GM03348 (cell line): Measurements from ENCODE around the gene PPAN.

Experiments
- DNase-seq: peaks from one replicate; pipeline ENCODE4 v3.0.0; 2012; ENCODE audit warnings: low spot score

The PPAN gene, protein sequence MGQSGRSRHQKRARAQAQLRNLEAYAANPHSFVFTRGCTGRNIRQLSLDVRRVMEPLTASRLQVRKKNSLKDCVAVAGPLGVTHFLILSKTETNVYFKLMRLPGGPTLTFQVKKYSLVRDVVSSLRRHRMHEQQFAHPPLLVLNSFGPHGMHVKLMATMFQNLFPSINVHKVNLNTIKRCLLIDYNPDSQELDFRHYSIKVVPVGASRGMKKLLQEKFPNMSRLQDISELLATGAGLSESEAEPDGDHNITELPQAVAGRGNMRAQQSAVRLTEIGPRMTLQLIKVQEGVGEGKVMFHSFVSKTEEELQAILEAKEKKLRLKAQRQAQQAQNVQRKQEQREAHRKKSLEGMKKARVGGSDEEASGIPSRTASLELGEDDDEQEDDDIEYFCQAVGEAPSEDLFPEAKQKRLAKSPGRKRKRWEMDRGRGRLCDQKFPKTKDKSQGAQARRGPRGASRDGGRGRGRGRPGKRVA

DNA sequence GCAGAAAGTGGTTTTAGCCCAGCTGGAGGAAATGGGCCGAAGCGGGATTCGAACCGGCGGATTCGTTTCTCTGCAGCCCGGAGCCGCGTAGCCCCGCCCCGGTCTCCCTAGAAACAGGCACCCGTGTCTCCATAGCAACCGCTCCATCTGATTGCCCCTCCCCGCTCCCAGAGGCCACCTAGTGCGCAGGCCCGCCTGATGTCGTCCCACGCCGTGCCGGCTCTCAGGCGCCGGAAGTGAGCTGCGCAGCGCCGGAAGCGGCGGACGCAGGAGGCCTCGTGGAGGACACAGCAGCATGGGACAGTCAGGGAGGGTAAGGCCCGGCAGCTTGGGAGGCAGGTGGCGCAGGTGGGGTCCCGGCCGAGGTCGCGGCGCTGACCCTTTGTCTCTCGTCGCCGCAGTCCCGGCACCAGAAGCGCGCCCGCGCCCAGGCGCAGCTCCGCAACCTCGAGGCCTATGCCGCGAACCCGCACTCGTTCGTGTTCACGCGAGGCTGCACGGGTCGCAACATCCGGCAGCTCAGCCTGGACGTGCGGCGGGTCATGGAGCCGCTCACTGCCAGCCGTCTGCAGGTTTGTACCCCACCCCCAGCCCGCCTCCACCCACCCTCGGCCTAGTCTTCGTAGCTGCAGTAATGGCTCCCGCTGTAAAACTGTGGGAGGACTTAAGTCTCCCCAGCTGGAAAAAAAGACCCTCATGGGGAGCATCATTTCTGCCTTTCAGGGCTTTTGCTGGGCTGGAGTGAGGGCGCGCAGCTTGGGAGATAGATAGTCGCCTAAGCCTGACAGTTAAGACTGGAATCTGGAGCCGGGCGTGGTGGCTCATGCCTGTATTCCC is at the start of gene PPAN:
TSS of gene PPAN (plus strand) at position 263 of the 837 bp plus-strand sequence. CDS start at position 296, 33 bp downstream.
- DNase-seq = peak; percentile 99

DNA sequence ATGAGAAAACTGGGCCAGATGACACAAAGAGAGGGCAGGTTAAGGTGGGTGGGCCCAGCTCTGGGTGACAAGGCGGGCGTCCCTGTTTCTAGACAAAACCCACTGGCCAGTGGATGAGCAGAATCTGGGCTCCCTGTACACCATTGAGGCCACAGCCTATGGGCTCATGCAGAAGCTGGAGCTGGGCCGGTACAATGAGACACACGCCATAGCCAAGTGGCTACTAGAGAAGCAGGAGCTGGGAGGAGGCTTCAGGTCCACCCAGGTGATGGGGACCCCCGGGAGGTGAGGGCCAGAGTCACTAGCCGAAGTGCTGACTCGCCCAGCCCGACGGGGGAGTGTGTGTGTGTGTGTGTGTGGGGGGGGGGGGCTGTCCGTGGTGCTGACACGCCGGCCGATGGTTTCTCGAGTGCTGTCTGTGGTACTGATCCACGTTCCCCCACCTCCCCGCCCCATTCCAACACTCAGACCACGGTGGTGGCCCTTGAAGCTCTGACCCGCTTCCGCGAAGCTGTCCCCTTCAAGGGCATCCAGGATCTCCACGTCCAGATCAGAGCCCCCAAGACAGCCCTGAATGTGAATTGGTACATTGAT is 44.3 kb upstream of the PPAN start:
- peak; percentile 54 for DNase-seq

DNA sequence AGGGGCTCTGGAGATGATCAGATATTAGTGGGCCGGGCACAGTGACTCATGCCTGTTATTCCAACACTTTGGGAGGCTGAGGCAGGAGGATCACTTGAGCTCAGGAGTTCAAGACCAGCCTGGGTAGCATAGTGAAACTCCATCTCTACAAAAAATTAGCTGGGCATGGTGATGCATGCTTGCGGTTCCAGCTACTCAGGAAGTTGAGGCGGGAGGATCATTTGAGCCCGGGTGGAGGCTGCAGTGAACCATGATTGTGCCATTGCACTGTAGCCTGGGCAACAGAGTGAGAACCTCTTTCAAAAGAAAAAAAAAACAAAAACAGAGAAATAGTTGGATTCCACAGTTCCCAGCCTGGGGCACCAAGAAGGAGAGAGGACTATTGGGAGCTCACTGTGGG is 38.0 kb upstream of the PPAN start:
- no peak for DNase-seq

DNA sequence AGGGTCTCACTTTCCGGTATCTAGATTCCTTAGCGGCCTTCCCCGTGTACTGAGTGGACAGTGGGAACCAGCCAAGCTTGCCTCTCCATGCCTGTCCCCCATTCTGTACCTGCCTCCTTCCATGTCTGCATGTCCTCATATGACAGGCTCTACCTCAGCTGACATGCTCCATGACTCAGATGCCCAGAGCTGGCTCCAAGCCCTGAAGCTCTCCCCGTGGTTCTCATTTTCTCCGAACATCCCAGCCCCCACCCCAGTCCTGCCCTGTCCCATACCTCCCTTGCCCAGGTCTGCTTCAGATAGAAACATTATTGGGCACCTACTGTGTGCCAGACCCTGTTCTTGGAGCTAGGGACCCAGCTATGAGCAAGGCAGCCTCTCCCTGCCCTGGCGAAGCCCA is 37.1 kb upstream of the PPAN start:
- DNase-seq = no peak

DNA sequence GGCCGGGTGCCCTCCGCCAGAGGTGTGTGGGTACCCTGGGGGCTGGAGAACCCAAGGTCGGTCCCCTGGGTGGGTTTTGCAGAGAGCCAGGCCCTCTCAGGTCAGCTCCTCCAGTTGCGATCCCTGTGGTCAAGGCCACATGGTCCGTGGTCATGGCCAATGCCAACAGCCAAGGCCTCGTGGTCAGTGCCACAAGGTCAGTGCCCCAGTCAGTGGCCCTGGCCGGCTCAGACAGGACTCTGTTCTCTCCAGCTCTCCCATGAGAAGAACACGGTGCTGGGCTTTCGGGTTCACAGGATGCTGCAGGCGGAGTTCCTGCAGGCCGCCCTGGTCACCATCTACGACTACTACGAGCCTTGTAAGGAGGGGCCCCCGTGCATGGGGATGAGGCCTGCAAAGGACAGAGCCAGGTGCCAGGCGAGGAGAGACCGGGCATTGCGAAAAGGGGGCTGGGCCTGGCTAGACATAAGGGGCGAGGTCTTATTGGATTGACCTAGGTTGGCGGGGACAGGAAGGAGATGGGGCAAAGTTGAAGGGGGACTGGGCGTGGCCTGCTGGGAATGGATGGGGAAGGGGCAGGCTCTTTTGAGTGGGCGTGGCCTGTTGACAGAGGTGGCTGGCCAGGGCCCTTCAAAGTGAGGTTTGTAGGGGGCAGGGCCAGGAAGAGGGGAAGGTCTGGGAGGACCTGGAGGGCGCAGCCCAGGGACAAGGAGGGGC is 35.3 kb upstream of the PPAN start:
- DNase-seq = no peak

DNA sequence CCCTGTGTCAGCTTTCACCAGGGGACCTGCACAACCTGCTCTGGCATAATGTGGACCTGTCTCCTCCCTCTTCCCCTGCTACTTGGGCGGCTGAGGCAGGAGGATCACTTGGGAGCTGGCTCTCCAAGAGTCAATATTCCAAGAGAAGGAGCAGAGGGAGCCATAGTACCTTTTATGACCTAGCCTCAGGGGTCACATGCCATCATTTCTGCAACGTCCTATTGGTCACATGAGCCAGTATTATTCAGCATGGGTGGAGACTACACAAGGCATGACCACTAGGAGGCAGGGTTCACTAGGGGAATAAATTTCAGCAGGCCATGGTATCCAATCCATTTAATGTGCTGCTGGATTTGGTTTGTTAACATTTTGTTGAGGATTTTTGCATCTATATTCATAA is 32.0 kb upstream of the PPAN start:
- no peak for DNase-seq

DNA sequence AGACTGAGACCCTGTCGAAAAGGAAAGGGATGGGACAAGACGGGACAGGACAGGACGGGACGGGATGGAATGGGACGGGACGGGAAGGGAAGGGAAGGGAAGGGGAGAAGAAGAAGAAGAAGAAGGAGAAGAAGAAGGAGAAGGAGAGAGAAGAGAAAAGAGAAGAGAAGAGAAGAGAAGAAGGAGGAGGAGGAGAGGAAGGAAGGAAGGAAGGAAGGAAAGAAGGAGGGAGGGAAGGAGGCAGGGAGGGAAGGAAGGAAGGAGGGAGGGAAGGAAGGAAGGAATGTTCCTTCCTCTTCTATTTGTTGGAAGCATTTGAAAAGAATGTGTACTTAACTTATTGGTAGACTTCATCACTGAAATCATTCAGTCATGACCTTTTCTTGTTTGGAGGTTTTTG is 29.6 kb upstream of the PPAN start:
- no peak for DNase-seq

DNA sequence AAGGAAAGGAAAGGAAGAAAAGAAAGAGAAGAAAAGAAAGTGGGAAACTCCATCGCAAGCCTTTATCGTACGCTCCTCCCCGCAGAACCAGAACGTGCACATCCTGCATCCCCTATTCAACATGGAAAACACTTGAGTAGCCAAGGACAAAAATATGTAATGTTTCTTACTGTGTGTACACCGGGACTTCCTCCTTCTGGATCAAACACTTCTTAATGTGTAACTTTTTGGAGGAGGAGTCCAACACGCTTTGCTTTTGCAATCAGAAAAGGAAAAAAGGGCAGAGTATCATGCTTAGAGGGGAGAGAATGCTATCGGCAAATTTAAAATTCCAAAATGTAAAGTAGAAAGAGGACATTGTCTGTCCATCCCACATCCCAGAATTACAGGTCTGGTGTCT is 27.8 kb upstream of the PPAN start:
- DNase-seq = no peak

DNA sequence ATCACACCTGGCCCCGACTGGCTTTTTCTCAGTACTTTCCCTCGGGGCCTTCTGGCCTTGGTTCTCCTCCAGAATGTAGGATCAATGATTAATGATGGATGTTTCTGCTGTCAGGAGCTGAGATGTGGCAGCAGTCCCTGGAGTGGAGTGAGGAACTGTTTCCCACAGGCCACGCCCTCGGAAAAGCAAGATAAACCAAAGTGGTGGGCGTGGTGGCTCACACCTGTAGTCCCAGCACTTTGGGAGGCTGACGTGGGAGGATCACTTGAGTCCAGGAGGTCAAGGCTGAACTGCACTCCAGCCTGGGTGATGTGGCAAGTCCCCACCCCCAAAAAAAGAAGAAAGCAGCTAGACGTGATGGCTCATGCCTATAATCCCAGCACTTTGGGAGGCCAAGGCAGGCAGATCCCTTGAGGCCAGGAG is 27.1 kb upstream of the PPAN start:
- DNase-seq = no peak

DNA sequence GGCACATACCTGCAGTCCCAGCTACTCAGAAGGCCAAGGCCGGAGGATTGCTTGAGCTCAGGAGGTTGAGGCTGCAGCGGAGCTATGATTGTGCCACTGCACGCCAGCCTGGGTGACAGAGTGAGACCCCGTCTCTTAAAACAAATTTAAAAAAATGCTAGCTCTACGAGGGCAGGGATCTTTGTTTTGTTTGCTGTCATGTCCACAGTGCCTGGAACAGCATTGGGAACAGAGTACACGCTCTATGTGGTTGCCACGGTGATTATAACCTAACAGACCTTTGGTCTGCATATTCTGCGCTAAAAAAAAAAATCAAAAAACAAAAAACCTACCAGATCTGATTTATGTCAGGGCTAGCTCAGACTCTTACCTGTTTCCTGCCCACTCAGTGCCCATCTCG is 22.3 kb upstream of the PPAN start:
- DNase-seq = no peak

DNA sequence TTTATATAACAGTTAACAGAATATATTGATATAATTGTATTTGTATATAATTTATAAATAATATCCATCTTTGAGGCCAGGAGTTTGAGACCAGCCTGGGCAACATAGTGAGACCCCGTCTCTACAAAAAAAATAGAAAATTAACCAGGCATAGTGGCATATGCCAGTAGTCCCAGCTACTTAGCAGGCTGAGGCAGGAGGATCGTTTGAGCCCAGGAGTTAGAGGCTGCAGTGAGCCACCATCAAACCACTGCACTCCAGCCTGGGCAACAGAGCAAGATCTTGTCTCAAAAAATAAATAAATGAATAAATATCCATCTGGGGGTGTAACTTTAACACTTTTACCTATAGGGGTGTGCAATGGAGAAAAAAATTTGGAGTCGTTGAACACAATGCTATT is 21.4 kb upstream of the PPAN start:
- no peak for DNase-seq

DNA sequence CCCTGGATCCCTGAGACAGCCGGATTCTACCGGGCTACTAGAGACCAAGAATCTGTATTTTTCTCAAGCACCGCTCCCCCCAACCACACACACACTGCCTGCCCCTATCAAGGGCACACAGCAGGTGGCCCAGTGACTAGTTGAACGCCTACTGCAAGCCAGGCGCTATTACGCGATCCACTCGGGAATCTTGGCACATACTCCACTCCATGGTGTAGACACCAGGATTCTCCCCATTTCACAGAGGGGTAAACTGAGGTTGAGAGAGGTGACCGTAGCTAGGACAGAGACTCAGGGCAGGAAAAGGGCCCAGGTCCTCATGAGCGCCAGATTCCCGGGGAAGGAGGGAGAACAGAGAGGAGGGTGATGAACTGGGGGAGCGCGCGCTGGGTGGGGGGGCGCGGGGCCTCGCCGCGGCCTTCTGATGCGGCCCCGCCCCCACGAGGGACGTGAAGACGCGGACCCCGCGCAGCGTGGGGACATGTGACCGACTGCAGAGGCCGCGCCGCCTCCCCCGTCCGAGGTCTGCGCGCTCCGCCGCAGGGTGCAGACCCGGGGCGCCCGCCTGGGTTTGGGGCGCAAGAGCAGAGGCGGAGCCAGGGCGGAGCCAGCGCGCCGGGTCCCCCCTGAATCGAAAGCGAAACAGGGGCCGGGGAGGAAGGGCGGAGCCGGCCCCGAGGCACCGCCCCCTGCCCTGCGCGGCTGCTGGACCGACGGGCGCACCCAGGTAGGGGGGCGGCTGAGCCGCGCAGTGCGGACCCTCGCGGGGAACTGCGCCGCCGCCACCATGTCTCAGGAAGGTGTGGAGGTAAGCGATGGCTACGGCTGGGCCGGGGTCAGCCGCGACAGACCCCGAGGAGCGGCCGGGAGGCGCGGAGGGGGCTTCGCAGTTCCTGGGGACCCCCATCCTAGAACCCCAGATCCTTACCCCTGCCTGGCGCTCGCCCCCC is 20.2 kb upstream of the PPAN start, which contains the start of gene SHFL:
TSS of gene SHFL (plus strand) at position 677 of the 950 bp plus-strand sequence. CDS start at position 788, 111 bp downstream.
- peak; percentile 96 for DNase-seq

DNA sequence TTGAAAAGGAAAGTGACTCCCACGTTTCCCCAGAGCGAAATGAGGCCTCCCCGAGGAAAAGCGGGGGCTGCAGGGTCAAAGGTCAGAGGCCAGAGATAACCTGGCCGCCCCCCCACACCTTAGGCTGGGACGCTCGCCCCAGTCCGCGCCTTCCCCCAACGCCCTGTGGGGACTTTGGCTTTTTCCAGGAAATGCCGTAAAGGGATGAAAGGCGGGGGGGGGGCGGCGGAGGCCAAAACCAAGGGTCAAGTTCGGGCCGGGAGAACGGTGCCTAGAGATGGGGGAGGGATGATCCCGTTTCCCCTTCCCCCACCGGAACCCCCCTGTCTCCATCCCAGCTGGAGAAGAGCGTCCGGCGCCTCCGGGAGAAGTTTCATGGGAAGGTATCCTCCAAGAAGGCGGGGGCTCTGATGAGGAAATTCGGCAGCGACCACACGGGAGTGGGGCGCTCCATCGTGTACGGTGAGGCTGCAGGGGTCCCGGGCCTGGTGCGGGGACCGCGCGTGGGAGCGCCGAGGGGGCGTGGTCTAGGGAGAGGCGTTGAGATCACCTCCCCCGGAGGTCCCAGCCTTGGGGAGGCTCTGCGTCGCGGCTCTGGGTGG is 19.5 kb upstream of the PPAN start:
- DNase-seq = peak; percentile 50

DNA sequence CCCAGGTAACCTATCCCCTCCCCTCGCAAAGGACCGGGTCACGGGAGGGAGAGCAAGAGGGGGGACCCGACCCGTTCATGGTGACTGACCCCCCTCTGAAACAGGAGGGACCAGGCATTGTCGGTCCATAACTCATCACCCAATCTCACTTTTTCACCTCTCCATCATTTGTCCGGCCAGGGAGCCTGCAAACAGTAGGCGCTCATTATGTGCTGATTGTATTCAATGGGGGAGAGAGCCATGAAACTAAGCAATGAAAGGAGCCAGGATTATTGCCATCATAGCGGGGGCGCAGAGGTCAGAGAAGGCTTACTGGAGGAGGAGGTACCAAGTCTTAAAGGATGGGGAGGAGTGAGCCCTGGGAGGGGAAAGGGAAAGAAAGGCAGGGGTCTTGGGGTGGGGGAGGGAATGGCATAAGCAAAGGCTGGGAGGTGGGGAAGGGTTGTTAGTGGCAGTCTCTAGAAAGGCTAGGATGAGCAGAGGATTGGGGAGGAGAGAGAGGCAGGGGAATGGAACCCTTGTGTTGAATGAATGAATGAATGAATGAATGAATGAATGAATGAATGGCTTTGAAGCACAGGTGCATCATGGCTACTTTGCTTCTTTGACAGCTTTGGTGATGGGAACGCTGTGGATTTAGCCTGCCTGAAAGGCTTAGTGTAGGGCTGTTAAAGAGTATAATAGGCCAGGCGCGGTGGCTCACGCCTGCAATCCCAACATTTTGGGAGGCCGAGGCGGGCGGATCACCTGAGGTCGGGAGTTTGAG is 18.7 kb upstream of the PPAN start:
- DNase-seq = no peak

DNA sequence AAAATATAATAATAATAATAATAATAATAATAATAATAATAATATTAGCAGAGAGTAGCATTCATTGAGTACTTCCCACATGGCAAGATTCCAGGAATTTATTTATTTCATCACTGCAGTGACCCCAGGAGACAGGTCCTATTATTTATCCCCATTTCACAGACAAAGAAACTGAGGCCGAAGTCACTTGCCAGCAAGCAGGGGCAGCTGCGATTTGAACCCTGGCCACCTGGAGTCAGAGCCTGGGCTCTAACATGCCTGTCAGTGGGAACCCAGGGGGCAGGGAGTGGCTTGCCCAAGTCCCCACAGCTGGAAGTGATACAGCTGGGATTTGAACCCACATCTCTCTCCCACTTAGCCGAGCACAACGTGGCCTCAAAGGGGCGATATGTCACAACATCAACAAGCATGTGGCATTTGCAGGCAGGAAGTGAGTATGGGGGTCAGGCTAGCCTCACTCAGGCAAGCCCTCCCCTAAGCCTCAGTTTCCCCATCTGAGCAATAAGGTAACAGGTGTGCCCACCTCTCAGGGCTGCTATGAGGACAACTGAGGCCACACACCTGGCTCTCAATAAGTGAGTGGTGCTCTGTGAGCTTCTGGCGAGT is 17.1 kb upstream of the PPAN start:
- DNase-seq = no peak

DNA sequence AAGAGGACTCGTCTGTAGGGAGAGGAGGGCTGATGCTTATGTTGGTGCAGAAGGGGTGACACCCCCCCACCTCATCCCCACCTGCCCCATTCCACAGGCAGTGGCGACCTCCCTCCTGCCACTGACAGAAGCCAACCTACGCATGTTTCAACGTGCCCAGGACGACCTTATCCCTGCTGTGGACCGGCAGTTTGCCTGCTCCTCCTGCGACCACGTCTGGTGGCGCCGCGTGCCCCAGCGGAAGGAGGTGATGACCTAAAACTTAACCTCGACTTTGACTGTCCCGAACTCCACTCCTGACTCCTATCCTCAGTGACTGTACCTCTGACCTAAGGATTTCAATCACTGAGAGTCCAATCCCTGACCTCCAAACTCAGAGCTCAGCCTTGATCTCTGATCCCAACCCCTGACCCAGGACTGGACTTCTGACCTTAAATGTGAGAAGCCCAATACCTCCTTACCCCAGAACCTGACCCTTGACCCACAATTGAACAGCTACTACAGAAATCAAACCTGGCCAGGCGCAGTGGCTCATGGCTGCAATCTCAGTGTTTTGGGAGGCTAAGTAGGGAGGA is 16.3 kb upstream of the PPAN start:
- DNase-seq = no peak

DNA sequence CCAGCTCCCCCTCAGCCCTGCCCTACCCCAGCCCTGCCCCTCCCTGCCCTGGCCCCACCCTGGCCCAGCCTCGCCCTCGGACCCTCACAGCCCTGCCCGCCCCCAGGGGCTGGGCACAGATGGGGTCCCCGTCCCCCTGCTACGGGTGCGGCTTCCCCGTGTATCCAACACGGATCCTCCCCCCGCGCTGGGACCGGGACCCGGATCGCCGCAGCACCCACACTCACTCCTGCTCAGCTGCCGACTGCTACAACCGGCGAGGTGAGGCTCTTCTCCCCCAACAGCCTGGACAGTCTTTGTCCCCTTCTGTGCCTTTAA is 14.8 kb upstream of the PPAN start:
- DNase-seq = no peak

DNA sequence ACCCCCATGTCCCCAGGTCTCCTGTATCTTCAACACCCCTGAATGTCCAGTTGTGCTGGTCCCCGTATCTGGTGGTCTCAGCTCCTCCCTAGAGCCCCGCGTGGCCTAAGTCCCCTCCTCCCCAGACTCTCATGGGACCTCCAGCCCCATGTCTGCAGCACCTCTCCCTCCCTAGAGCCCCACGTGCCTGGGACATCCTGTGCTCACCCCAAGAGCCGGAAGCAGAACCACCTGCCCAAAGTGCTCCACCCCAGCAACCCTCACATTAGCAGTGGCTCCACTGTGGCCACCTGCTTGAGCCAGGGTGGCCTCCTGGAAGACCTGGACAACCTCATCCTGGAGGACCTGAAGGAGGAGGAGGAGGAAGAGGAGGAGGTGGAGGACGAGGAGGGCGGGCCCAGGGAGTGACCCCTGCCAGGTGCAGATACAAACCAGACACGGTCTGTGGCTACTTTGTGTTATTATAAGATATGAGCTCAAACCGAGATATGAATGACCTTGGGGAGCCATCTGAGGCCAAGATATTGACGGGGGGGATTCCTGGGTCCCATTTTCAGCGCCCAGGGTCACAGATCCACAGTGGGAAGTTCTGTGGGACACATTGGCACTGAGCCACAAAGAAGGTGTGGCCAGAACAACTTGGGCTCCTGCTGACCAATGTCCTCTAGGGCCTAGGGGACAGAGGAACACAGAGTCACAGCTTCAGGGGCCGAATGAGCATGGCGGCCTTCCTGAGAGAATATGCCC is 14.1 kb upstream of the PPAN start:
- DNase-seq = no peak
